Chondrocyte (in vitro differentiated cells): Measurements from ENCODE around the gene PROM1. TPM values are rescaled to one million over a fixed set of nuclear protein-coding genes. Genes with fewer than 3 reads are reported as not detected.

Experiments
- DNase-seq: peaks from one replicate; pipeline ENCODE4 v3.0.0; 2021; ENCODE audit warnings: mixed read lengths, low spot score
- H3K27ac Mint-ChIP-seq: one replicate; pipeline ENCODE4 v1.8.0; 2021; ENCODE audit warnings: mild to moderate bottlenecking, moderate library complexity, mixed read lengths; ENCODE audit not compliant: unreplicated experiment
- H3K27me3 Mint-ChIP-seq: 2 replicates; pipeline ENCODE4 v1.8.0; 2021; ENCODE audit warnings: low read depth, mixed read lengths
- H3K36me3 Mint-ChIP-seq: 2 replicates; pipeline ENCODE4 v1.8.0; 2021; ENCODE audit warnings: low read depth, mixed read lengths
- H3K4me1 Mint-ChIP-seq: 2 replicates; pipeline ENCODE4 v1.8.0; 2021; ENCODE audit warnings: low read depth, mild to moderate bottlenecking, mixed read lengths
- H3K4me3 Mint-ChIP-seq: one replicate; pipeline ENCODE4 v1.8.0; 2021; ENCODE audit warnings: mild to moderate bottlenecking, moderate library complexity, mixed read lengths; ENCODE audit not compliant: unreplicated experiment
- H3K9me3 Mint-ChIP-seq: 2 replicates; pipeline ENCODE4 v1.8.0; 2021; ENCODE audit warnings: low read depth, mixed read lengths
- CTCF ChIP-seq: fragments of 200-600 bp; sonication (generic); IDR thresholded peaks from 2 replicates; pipeline ENCODE4 v1.5.0; 2021; ENCODE audit warnings: antibody characterized with exemption, mild to moderate bottlenecking, moderate library complexity
- total RNA-seq: library from RNA; stranded (reverse); gene quantifications from 3 replicates; pipeline ENCODE4 v1.2.1, GENCODE V29; 2021

Gene PROM1
- total RNA-seq, 1 donor from 2014 or later = 0.10 TPM

DNA sequence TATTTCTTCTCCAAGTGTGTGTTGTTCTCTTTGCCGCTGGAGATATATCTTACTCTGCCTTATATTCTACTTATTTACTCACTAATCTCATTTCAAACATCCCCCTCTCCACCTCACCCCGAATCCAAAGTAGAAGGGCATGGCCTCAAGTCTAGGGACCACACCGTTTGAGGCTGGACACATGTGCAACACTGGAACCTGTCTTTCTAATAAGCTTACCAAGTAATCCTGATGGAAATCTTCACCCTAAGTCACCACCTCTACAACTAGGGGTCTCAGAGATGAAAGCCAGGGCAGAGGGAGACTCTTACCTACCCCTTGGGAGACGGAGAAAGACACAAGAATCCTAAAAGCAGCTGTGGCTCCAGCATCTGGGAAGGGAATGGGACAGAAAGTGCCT is 6.0 kb downstream of the PROM1 start:
- Mint-ChIP-seq H3K36me3 (no peaks in the 10 kb centered on the region), H3K9me3 (no peaks in the 10 kb centered on the region), H3K4me3 (no peak overlapping the region), H3K27ac (no peak overlapping the region), H3K27me3 (peaks cover 61% of the 10 kb centered on the region), H3K4me1 (peaks cover 10% of the 10 kb centered on the region)
- no peak for DNase-seq
- no peak for TF ChIP-seq CTCF

DNA sequence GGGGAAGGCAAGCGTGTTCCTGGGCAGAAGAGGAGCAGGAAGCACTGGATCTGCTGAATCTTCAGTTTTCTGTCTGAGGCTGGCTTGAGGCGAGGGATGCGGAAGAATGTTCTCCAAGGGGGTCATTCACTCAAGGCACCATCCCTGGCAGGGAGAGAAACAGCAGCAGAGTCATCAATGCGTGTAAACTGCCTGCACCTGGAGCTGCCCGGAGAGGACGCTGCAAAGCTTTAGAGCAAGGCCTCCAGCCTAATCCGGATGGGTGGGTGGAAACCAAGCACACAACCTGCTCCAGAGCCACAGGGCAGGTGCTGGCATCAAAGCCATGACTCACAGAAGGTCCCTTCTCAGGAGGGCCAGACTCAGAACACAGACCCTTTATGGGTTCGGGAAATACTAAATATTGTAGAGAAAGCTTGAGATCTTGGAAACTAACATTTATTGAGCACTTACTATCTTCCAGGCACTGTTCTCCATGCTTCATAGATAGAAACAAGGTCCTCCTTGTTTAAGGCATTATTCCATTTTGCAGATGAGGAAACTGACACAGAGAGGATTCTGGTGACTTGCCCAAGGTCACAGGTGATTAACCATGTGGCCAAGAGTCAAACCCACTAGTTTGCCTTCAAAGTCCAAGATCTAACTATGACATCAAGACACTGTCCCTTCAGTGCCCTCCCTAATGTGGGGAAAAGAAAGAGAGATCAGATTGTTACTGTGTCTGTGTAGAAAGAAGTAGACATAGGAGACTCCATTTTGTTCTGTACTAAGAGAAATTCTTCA is 7.7 kb downstream of the PROM1 start:
- H3K9me3 Mint-ChIP-seq = no peaks in the 10 kb centered on the region
- no peak overlapping the region for H3K27ac Mint-ChIP-seq
- H3K27me3 Mint-ChIP-seq = peaks cover 57% of the 10 kb centered on the region
- no peak for DNase-seq
- H3K4me3 Mint-ChIP-seq = no peak overlapping the region
- no peak for TF ChIP-seq CTCF
- no peaks in the 10 kb centered on the region for H3K4me1 Mint-ChIP-seq
- no peaks in the 10 kb centered on the region for H3K36me3 Mint-ChIP-seq

- no peaks in the 10 kb centered on the region for H3K36me3 Mint-ChIP-seq
- DNase-seq = no peak
- H3K4me3 Mint-ChIP-seq = no peak overlapping the region
- H3K9me3 Mint-ChIP-seq = no peaks in the 10 kb centered on the region
- H3K27ac Mint-ChIP-seq = no peak overlapping the region
- no peaks in the 10 kb centered on the region for H3K4me1 Mint-ChIP-seq
- no peak for TF ChIP-seq CTCF
- H3K27me3 Mint-ChIP-seq = peaks cover 61% of the 10 kb centered on the region
These were observed 8.8 kb downstream of the PROM1 start for GRCh38 chr4:16075061-16075460.

DNA sequence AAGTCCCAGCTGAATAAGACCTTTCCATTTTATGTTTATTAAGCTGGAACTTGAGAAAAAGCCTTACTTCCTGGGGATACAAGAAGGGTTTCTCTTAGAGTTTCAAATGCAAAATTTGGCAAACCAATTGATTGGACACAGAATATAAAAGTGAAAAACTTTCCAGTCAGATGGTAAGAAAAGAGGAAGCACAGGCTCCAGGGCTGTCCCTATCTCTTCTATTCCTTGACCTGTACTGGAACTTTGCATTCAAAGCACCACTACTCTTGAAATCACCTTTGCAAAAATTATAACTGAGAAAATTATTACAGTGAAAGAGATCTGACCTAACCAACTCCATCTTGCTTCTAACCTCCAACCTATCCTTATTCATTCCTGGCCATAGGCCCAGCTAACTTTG is 11.7 kb downstream of the PROM1 start:
- no peak for TF ChIP-seq CTCF
- Mint-ChIP-seq H3K36me3 (no peaks in the 10 kb centered on the region), H3K4me3 (no peak overlapping the region), H3K4me1 (no peaks in the 10 kb centered on the region), H3K27me3 (peaks cover 41% of the 10 kb centered on the region), H3K9me3 (no peaks in the 10 kb centered on the region), H3K27ac (no peak overlapping the region)
- DNase-seq = no peak

DNA sequence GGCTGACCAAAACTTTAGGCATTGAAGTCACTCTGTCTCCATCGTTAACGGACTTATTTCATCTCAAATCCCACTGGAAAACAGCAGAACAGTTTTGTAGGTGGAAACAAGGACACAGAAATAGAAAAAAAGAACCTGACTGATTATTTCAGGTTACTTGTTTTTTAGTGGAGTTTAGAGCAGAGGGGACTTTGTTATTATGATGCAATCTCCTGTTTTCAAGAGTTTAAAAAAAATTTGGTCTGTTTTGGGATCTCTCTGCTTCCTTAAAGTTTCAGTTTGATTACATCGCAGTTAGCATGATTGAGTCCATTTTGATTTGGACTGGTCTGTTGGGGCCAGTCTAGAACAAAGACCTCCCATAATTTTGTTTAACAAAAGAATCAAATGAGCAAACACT is 13.6 kb downstream of the PROM1 start:
- DNase-seq = no peak
- Mint-ChIP-seq H3K27me3 (peaks cover 31% of the 10 kb centered on the region), H3K27ac (no peak overlapping the region), H3K36me3 (no peaks in the 10 kb centered on the region), H3K4me3 (no peak overlapping the region), H3K9me3 (no peaks in the 10 kb centered on the region), H3K4me1 (no peaks in the 10 kb centered on the region)
- no peak for TF ChIP-seq CTCF
